ACHN (cell line): ENCODE data around the gene OPCML.

ENCODE experiments used
- DNase-seq: peaks from one replicate; pipeline ENCODE4 v3.0.0-alpha.2; 2015
- in situ Hi-C: cut with HindIII; loops from 2 replicates; pipeline ENCODE4 v1.10.0; 2017; ENCODE audit warnings: low sequenced_read_pairs, low pct_ligation_motif_present, low pct_unique_long_range_greater_than_20kb

OPCML gene

DNA sequence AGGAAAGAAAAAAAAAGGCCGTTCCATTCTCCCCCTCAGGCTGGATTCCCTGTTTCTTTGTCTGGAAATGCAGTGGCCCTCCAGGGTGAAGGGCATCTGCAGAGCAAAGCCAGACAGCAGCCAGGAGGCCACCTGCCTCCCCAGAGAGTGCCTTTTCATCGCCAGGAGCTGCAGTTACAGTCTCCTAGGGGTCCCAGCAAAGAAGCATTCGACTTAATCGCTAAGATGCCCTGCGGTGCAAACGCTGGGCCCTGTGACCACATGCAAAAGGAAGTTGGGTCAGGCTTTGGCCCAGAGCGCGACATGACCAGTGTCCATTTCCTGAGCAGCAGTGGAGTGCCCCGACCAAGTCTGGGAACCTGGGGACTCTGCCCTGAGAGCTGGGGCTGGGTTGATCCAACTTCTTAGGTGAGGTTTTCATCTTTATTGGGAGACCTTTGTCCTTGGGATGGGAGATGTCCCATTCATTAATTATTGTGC is 304.6 kb downstream of the OPCML start:
- in situ Hi-C loops = no loop called here
- no peak for DNase-seq

DNA sequence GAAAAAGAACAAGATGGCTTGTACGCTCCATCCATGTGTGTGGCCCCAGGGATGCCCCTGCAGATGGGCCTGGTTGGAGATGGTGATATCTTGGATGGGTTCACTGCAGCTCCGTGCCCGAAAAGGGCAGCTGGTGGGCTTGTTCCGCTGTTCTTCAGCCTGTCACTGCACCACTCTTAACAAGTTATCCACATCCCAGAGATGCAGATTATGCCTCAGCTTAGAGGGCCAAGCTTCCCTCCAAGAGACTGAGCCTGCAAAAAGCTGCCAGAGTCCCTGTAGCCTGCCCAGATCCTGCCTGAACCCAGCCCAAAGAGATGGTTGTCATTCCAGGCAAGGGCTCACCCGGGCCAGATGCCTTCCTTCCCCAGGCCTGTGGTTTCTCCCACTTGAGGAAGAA is 308.0 kb downstream of the OPCML start:
- DNase-seq = no peak
- in situ Hi-C loops = no loop called here

DNA sequence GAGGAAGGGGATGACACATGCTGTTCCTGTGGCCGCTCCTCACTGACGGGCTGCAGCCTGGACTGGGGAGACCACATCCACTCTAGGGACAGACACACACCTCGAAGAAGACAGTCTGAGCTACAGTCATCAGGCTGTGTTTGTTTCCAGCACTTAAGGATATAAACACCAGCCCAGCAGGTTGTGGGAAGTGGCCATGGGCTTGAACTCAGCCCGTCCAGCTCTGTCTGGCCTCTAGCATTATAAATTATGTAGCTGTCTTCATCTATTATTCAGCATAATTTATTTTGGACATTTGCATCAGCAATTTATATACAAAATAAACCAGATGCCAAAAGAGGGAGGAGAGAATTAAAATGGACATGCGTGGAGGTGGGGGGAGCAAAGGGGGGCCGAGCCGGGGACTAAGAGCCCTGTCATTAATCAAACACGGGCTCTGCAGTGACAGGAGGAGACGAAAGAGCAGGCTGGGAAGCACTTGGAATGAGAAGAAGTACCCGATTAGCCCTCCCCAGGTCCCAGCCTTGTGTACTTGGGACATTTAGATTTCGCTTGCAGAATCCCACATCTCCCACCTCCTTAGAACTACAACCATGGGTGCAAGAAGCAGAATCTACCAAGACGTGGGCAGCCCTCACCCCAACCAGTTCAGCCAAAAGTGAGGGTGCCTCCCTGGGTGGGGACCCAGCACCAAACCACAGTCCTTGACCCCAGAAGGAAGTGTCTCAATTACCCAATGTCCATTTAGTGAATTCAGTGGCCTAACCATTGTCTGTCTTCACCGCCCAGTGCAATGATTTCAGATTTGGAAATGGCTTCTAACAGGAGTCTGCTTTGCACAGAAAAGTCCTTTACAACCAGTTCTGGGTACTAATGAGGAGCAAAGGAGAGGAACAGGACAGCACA is 309.6 kb downstream of the OPCML start:
- in situ Hi-C loops = no loop called here
- no peak for DNase-seq

DNA sequence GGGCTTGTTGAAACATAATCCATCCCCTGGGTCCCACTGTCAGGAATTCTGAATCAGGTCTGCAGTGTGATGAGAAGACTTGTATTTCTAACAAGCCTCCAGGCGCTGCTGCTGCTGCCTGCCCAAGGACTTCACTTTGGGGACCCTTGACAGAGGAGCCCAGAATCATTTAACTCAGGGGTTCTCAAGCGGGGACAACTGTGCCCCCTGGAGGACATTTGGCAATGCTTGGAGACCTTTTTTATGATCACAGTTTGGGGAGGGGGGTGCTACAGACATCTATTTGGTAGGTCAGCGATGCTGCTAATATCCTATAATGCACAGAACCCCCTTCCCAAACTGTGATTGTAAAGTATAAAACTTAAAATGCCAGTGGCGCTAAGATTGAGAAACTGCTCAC is 312.8 kb downstream of the OPCML start:
- DNase-seq = no peak
- in situ Hi-C loops = no loop called here

DNA sequence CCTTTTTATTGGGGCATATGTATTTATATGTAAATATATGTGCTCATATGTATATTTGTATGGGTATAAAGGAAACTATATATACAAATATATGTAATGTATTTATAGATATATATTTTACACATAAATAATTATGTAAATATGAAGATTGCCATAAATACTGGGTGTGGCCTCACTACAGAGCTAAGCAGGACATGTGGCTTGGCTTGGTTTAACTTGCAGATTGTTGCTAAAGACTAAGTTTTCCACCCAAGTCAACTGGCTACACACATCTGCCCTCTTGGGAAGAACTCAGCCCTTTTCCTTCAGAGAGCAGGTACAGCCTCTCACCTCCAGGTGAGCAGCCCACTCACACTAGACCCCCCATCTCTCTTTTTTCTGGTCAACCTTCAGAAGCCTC is 315.5 kb downstream of the OPCML start:
- in situ Hi-C loops = no loop called here
- DNase-seq = no peak

DNA sequence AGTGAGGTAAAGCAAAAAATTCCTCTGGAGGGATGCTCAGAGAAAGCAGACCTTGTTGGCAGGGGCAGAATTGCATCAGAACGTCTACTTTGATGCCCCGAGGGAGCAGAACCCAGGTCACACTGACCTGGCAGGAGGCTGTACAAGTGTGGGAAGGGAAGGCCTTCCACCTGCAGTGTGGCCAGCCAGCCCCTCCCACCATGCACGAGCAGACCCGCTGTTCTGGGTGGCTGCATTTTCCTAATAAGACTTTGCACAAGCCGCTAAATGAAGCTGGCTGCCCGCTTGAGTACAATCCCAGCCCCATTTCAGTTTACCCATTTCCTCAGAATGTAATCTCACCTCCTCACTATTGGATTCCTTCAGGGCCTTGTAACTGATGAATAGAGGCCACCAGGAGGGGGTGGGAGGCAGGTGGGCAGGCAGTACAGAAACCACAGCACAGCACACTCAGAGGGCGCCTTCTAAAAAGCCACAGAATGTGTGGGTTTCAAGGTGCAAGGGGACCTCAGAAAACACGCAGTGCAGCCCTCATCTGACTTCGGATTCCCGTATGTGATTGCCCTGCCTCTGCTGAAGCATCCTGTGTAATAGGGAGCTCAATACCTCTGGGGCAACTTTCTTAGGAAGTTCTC is 316.6 kb downstream of the OPCML start:
- no peak for DNase-seq
- in situ Hi-C loops = no loop called here

DNA sequence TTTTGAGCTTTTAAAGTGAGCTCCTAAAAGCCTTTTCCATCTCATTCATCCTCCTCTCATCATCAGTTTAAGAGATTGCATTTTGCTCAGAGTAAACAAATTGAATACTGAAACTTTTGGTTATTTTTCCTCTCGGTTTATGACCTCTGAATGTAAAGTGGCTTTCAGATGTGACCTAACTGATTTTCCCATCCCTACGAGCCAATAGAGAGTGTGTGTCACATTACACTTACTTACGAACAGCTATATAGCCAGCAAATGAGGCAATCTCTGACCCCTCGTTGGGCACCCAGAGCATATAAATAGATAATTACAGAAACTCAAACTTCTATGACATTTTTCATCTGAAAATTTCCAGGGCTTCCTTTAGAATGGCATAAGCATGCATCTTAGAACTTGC is 317.7 kb downstream of the OPCML start:
- no peak for DNase-seq
- in situ Hi-C loops = no loop called here

DNA sequence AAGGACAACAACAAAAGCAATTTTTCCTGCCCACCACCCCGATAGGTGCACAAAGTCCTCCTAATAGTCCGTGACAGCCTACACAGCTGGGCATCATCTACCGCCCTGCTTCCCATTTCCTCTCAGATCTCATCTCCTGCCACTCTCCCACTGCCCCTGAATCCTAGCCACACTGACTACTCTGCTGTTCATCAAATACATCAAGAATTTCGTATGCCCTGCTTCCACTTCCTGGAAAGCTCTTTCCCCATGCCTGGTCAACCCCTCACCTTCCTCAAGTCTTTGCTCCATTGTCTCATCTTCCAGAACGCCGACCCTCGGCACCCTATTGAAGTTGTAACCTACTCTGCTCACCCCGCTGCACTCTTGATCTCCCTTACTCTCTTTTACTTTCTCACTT is 320.1 kb downstream of the OPCML start:
- in situ Hi-C loops = no loop called here
- DNase-seq = no peak

DNA sequence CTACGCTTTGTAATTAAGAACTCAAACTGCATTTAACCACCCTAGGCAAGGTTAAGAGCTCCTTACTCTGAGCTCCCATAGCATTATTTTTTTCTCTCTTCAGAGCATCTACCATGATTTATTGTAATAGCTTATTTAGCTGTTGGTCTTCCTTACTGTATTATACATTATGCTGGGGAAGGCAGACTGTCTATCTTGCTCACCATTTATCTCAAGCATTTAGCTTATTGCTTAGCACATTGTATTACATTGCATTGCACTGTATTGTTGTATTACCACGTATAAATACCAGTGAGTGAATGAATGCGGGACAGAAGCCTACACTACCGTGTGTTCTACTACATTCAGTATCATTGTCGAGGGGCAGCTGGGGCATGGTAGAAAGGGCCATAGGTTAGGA is 324.3 kb downstream of the OPCML start:
- no peak for DNase-seq
- in situ Hi-C loops = no loop called here

DNA sequence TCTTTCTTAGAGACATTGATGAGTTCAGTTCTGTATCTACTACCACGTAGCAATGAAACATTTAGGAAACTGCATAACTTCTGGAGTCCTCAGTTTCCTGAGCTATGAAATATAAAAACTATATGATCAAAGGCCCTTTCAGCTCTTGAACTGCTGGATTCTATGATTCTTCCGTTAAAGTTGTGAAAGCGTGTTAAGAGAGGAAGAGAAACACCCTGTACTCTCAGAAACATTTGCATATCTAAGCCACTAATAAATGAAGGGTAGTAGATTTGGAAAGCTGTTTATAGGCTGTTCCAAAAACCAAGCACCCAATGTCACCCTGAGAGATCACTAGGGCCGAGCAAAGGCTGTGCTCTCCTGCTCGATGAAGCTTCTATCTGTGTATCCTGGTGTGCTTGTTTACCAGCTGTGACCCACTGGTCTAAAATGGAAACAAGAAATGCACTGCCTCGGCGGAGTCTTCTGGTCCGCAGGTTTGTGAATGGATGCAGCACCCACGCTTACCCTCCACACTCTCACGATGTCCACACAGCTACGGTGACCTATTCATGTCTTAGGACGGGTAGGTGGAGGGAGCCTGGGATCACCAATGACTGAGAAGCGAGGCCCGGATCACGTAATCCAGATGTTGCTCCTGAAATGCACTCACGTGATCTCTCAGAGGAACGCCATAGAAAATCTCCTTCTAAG is 325.8 kb downstream of the OPCML start:
- in situ Hi-C loops = no loop called here
- no peak for DNase-seq

DNA sequence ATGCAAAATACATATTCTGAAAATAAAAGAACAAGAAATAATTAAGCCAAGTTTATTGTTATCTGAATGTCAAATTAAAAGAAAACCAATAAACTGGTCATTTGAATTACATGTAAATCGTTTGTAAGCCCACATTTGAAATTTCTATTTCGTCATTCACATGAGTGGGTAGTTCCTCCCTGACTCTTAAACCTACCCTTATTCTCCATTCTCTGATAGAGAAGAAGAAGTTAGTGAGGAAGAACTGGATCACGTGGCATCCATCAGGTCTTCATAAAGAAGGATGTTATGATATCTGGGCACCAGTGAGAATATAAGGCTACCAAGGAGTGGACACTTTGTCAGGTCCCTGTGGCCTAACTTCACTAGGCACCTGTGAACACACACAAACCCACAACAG is 328.1 kb downstream of the OPCML start:
- in situ Hi-C loops = no loop called here
- DNase-seq = no peak

DNA sequence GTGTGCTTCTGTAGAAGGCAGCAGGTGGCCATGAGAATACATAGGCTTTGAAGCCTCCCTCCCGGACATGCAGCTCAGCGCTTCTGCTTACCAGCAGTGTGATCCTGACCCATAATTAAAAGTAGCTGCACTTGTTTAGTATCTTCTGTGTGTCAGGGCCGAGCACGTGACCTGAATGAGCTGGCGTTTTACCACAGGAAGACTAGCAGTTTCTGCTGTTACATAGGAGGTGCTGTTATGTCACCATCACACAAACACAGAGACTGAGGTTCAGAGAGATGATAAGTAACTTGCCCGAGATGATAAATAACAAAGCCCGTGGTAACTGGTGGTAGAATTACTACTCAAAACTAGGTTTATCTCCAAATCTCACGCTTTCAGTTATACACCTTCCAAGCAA is 329.5 kb downstream of the OPCML start:
- no peak for DNase-seq
- in situ Hi-C loops = no loop called here

DNA sequence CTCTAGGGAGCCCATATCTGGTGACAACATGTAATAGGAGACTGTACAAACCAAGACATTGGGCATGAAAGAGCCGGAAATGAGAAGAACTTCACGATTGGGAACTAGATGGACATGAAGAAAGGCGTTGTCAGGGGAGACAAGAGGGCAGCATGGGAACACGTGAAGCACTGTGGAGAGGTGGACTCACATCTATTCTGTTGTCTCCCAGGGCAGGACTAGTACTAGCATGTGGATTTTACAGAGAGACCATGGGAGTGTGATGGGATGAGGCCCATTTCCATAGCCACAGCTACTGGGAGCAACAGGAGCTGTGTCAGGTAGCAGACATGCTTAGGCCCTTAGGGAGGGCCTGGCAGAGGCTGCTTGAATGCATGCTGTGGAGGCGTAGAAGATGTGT is 333.9 kb downstream of the OPCML start:
- in situ Hi-C loops = no loop called here
- DNase-seq = no peak

DNA sequence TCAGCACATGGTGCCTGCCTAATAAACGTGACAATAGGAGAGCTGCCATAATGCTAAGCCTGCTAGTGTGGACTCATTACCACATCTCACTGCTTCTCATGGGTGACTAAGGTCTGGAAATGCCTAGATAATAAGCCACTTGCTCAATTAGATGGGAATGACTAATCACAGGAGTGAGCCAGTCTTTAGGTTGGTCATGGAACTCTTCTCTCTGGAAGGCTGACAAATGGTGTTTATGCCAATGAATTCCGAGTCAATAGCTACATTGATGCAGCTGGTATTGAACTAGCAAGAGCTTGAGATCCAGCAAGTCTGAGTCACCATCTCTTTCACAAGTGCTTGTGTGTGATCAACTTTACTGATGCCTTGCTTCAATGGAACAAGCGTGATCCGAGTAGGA is 334.9 kb downstream of the OPCML start:
- DNase-seq = no peak
- in situ Hi-C loops = no loop called here

DNA sequence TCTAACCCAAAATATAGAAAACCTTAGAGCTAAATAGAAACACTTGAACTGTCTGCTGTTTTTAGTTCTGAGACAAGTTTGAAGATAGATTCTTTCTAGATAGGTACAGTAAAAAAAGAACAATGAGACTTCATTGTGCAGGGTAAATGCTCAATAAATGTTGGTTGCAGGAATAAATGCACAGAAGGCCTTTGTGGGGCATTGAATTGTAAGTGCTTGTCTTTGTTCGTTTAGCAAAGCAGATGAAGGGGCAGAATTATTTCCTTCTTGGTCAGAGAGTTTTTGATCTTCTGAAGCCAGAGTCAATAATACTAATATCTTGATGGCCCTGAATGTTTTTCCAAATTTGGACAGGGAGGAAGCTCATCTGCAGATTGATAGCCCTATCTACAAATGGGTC is 340.4 kb downstream of the OPCML start:
- in situ Hi-C loops = no loop called here
- DNase-seq = no peak

DNA sequence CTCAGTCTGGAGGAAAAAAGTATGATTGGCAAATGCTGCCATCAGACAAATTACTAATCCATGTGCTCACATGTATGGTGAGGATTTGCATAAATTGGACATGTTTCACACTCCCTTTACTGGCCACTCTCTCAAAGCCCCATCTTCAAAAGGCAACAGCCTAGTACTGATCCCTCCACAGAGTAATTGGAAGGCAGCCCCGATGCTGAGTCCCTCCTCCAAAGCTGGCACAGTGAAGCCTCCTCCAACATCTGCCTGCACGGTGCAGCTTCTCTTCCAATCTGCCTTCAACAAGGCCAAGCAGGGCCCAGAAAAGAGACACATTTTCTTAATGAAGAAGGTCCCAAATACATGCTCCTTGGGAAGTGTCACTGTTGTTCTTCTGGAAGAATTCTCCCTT is 350.6 kb downstream of the OPCML start:
- no peak for DNase-seq
- in situ Hi-C loops = no loop called here

DNA sequence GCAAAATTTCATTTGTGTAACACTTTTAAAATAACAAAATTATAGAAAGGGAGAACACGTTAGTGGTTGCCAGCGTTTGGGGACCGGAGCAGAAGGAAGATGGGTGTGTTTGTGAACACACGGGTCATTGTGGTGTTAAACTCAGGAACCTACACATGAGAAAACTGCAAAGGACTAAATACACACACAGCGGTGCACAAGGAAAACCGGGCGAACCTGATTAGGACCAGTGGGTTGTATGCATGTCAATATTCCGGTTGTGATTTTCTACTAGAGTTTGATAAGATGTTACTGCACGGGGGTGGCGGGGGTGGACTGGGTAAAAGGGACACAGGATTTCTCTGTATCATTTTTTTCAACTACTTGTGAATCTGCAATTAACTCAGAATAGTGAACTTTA is 351.2 kb downstream of the OPCML start:
- in situ Hi-C loops = no loop called here
- no peak for DNase-seq

DNA sequence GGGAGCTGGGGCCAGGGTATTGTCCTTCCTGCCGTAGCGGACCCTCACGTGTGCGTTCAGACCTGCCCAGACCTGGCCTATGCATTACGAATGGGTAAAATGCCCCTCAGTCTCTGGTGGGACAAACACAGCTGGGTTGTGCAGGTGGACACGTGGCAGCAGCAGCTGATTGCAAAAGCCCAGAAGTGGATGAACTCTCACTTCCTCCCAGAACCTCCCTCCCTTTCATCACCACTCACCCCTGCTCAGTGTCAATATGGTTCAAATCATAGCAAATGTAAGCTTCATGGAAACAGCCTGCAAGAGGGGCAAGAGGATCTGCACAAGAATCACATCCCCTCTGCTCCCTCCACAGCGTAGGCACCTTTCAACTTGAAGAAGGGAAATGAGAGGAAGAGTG is 352.1 kb downstream of the OPCML start:
- in situ Hi-C loops = no loop called here
- no peak for DNase-seq

DNA sequence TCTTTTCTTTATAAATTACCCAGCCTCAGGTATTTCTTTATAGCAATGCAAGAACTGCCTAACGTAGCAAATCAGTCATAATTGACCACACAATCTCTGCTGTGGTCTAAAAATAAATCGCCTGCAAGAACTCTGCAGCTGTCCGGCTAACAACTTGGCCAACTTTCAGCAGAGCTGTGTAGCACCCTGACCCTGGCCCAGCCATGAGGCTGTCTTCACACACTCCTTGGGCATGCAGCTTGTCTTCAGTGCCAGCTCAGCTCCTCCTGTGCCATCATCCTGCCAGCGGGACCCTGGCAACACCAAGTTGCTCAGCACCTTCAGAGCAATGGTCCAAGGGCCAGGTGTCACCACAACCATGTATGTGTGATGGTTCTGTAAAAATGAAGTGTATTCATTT is 355.6 kb downstream of the OPCML start:
- in situ Hi-C loops = no loop called here
- no peak for DNase-seq

DNA sequence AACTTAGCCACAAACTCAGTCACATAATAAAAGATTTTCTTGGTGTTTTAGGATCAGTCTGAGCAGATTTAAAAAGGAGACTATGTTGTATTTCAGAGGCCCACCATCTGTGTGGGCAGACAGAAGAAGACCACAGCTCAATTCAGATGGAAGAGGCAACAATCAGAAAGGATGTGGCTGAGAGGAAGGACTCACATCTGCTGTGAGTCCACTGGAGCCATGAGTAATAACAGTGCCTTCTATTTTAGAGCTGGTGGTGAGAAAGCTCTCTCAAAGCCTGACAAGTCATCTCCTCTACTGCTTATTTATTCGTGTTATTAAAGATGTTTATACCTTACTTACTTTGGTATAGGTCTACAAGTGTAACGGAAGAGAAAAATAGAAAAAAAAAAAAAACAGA is 357.2 kb downstream of the OPCML start:
- in situ Hi-C loops = no loop called here
- no peak for DNase-seq
